GM12878 (cell line): ENCODE results near the gene MX1. TPM values are rescaled to one million over a fixed set of nuclear protein-coding genes. Genes with fewer than 3 reads are reported as not detected.

Experiments
- ATF3 ChIP-seq: IDR thresholded peaks from 2 replicates; pipeline ENCODE4 v1.6.1; 2011; ENCODE audit warnings: low read depth, mild to moderate bottlenecking, low read length, moderate library complexity, borderline replicate concordance; ENCODE audit errors: extremely low read depth
- CBFB ChIP-seq: IDR thresholded peaks from 2 replicates; pipeline ENCODE4 v1.6.1; 2016; ENCODE audit warnings: antibody characterized with exemption, low read depth
- HDGF ChIP-seq: fragments of 450-650 bp; IDR thresholded peaks from 2 replicates; pipeline ENCODE4 v1.6.1; 2016; ENCODE audit warnings: antibody characterized with exemption
- IKZF2 ChIP-seq, 2 experiments: fragments of 450-650 bp; IDR thresholded peaks; 2 replicates each; pipeline ENCODE4 v1.6.1; 2017; ENCODE audit warnings: mild to moderate bottlenecking in 2 of 2, moderate library complexity in 2 of 2
- IRF3 ChIP-seq: fragments of 450-650 bp; IDR thresholded peaks from 2 replicates; pipeline ENCODE4 v1.6.1; 2014; ENCODE audit warnings: mild to moderate bottlenecking
- MEF2A ChIP-seq: IDR thresholded peaks from 2 replicates; pipeline ENCODE4 v1.6.1; 2011; ENCODE audit warnings: low read depth, mild to moderate bottlenecking, low read length, moderate library complexity; ENCODE audit not compliant: insufficient read depth
- MLLT1 ChIP-seq: fragments of 450-650 bp; IDR thresholded peaks from 2 replicates; pipeline ENCODE4 v1.6.1; 2016; ENCODE audit warnings: mild to moderate bottlenecking
- PAX8 ChIP-seq: fragments of 450-650 bp; IDR thresholded peaks from 2 replicates; pipeline ENCODE4 v1.6.1; 2017; ENCODE audit warnings: mild to moderate bottlenecking, moderate library complexity
- TAF1 ChIP-seq: IDR thresholded peaks from 2 replicates; pipeline ENCODE4 v1.6.1; 2011; ENCODE audit warnings: mild to moderate bottlenecking, low read depth, low read length, borderline replicate concordance
- USF1 ChIP-seq: IDR thresholded peaks from 2 replicates; pipeline ENCODE4 v1.6.1; 2011; ENCODE audit warnings: borderline replicate concordance, low read depth, mild to moderate bottlenecking, moderate library complexity, mixed read lengths, low read length; ENCODE audit not compliant: insufficient read depth; ENCODE audit errors: extremely low read length
- ZBTB11 ChIP-seq: fragments of 450-650 bp; formaldehyde crosslinking; IDR thresholded peaks from 2 replicates; pipeline ENCODE4 v1.5.0; 2022; ENCODE audit warnings: mild to moderate bottlenecking, missing genetic modification characterization
- ZBTB40 ChIP-seq: fragments of 450-650 bp; IDR thresholded peaks from 2 replicates; pipeline ENCODE4 v1.6.1; 2016; ENCODE audit warnings: mild to moderate bottlenecking, moderate library complexity, borderline replicate concordance
- ZZZ3 ChIP-seq: IDR thresholded peaks from 2 replicates; pipeline ENCODE4 v1.6.1; 2011; ENCODE audit warnings: low read depth; ENCODE audit not compliant: control insufficient read depth, insufficient read length
- polyA plus RNA-seq, 11 experiments: library from polyadenylated mRNA; depleted of rRNA in 4 of 11; unstranded in 6 of 11; stranded (reverse) in 5 of 11; fragments of >200 nt; fragmentation: Nextera tagmentation in 4 of 11; fragmentation: Illumina TruSeq in 1 of 11; extraction: Ambion mirVana in 4 of 11; extraction: Trizol in 1 of 11; gene quantifications; 1 replicate in 1 of 11; 2 replicates in 10 of 11; pipeline versions ENCODE4 v1.2.1 to v1.2.3, GENCODE V29; 2011 to 2016; ENCODE audit warnings: inconsistent platforms in 2 of 11, missing spikeins in 2 of 11, low read depth in 1 of 11
- total RNA-seq, 4 experiments: library from RNA; depleted of rRNA in 3 of 4; stranded (reverse); fragments of >200 nt in 3 of 4; fragmentation: Illumina TruSeq in 1 of 4; extraction: Trizol in 1 of 4; gene quantifications; 2 replicates each; pipeline versions ENCODE4 v1.2.1 to v1.2.3, GENCODE V29; 2013 to 2021

Gene MX1
- total and polyA plus RNA-seq, 10 of the 15 experiments (the other 5 are each of a cell fraction or from before 2014, with no cell fraction given), result 75.9 to 385 (median 302) TPM

- TF ChIP-seq ZBTB40 (no peak), HDGF (no peak; the same call in 1 of the 2 replicates), IRF3 (no peak), IKZF2 (IDR thresholded peaks at IDR 0.05) (peak in 1 of 2 experiments; percentile 17; a peak in 1 of 4 replicates), USF1 (no peak), ZBTB11 (no peak), MLLT1 (peak; percentile 45; the same call in 1 of the 2 replicates), CBFB (peak; percentile 90), ZZZ3 (no peak), MEF2A (0 out of 2 replicates have a peak, but pooled peaks have one; percentile 9), TAF1 (peak; percentile 100), PAX8 (no peak), ATF3 (no peak)
Observed at GRCh38 chr21:41425954-41426675, at the start of gene MX1 (continued).
